HEK293T (cell line): ENCODE data around the gene ERO1B.
A peak's percentile ranks its signal among the peaks of the same experiment; 100 is the strongest.
"Not testable (repeated sequence)": the region's sequence is repeated elsewhere in the genome, so short reads cannot be mapped to it uniquely, and the experiment has no call there.

Experiments
- CTCF ChIA-PET: fragments of 350-600 bp; formaldehyde crosslinking; extraction: SDS; loops from one replicate; lab custom pipeline; 2021; ENCODE audit warnings: antibody characterized with exemption, inconsistent platforms; lab: Yijun Ruan, JAX
- POLR2A ChIA-PET: fragments of 350-600 bp; formaldehyde crosslinking; extraction: SDS; loops from one replicate; lab custom pipeline; 2020; ENCODE audit warnings: antibody characterized with exemption, inconsistent platforms; lab: Yijun Ruan, JAX
- DNase-seq: peaks from one replicate; pipeline ENCODE4 v3.0.0; 2012; ENCODE audit warnings: mixed read lengths; ENCODE audit errors: extremely low spot score
- ARNT ChIP-seq: fragments of 450-650 bp; IDR thresholded peaks from 2 replicates; pipeline ENCODE4 v1.6.1; 2017; ENCODE audit warnings: mild to moderate bottlenecking
- BHLHE40 ChIP-seq: fragments of 450-650 bp; IDR thresholded peaks from 2 replicates; pipeline ENCODE4 v1.6.1; 2016; ENCODE audit warnings: mild to moderate bottlenecking, moderate library complexity, borderline replicate concordance
- CTBP1 ChIP-seq: fragments of 450-650 bp; IDR thresholded peaks from 2 replicates; pipeline ENCODE4 v1.6.1; 2016; ENCODE audit warnings: borderline replicate concordance
- ELF4 ChIP-seq: fragments of 450-650 bp; IDR thresholded peaks from 2 replicates; pipeline ENCODE4 v1.6.1; 2017; ENCODE audit warnings: antibody characterized with exemption
- FOXA1 ChIP-seq: fragments of 450-650 bp; IDR thresholded peaks from 2 replicates; pipeline ENCODE4 v1.6.1; 2016; ENCODE audit warnings: mild to moderate bottlenecking
- FOXK2 ChIP-seq: fragments of 450-650 bp; IDR thresholded peaks from 2 replicates; pipeline ENCODE4 v1.6.1; 2016; ENCODE audit warnings: mild to moderate bottlenecking
- FOXM1 ChIP-seq: fragments of 450-650 bp; IDR thresholded peaks from 2 replicates; pipeline ENCODE4 v1.6.1; 2017; ENCODE audit warnings: mild to moderate bottlenecking, borderline replicate concordance
- HDGF ChIP-seq: fragments of 450-650 bp; IDR thresholded peaks from 2 replicates; pipeline ENCODE4 v1.6.1; 2017; ENCODE audit warnings: antibody characterized with exemption, borderline replicate concordance
- L3MBTL2 ChIP-seq: fragments of 450-650 bp; conservative IDR thresholded peaks from 2 replicates; pipeline ENCODE4 v1.6.1; 2016; ENCODE audit warnings: mild to moderate bottlenecking
- LEF1 ChIP-seq: fragments of 450-650 bp; IDR thresholded peaks from 2 replicates; pipeline ENCODE4 v1.6.1; 2017; ENCODE audit warnings: mild to moderate bottlenecking, borderline replicate concordance
- NFRKB ChIP-seq: fragments of 450-650 bp; IDR thresholded peaks from 2 replicates; pipeline ENCODE4 v1.6.1; 2016; ENCODE audit warnings: mild to moderate bottlenecking, moderate library complexity
- PKNOX1 ChIP-seq: fragments of 450-650 bp; IDR thresholded peaks from 2 replicates; pipeline ENCODE4 v1.6.1; 2016
- SP1 ChIP-seq: fragments of 450-650 bp; IDR thresholded peaks from 2 replicates; pipeline ENCODE4 v1.6.1; 2017
- SUZ12 ChIP-seq: fragments of 450-650 bp; IDR thresholded peaks from 2 replicates; pipeline ENCODE4 v1.6.1; 2016; ENCODE audit warnings: mild to moderate bottlenecking
- TARDBP ChIP-seq: fragments of 450-650 bp; IDR thresholded peaks from 2 replicates; pipeline ENCODE4 v1.6.1; 2016
- ZNF384 ChIP-seq: fragments of 450-650 bp; IDR thresholded peaks from 2 replicates; pipeline ENCODE4 v1.6.1; 2016

Gene ERO1B

GRCh38 chr1:236281654-236282424 is at the start of gene ERO1B:
ERO1B (minus strand) TSS chr1:236281958; CDS start chr1:236281783, 175 bp downstream.
- peak; percentile 99 for DNase-seq
- POLR2A ChIA-PET: interaction anchor here (0.9 to 2.0 kb wide), 9 partner anchors 12 to 144 kb away, joined by 3 to 8 read pairs (median 4); partner anchors contain the start of gene EDARADD
- CTCF ChIA-PET: interaction anchor here (0.5 kb wide), 1 partner anchor 8 kb away, joined by 8 read pairs; no protein-coding TSS in a partner anchor
- peak; percentile 51; the same call in 1 of the 2 replicates for TF ChIP-seq ELF4
- no peak for TF ChIP-seq ARNT
- TF ChIP-seq BHLHE40: no peak
- no peak for TF ChIP-seq L3MBTL2
- peak; percentile 22; the same call in 1 of the 2 replicates for TF ChIP-seq HDGF
- TF ChIP-seq PKNOX1: no peak
- TF ChIP-seq NFRKB: no peak

- POLR2A ChIA-PET, CTCF ChIA-PET, DNase-seq: not testable (repeated sequence)
These were observed 49.7 kb upstream of the ERO1B start for GRCh38 chr1:236331412-236331811.

GRCh38 chr1:236326432-236326831 is 44.7 kb upstream of the ERO1B start:
- CTCF ChIA-PET: no interaction called here
- no peak for DNase-seq
- POLR2A ChIA-PET: no interaction called here

GRCh38 chr1:236325567-236325966 is 43.8 kb upstream of the ERO1B start:
- no peak for TF ChIP-seq ARNT
- TF ChIP-seq PKNOX1: no peak
- no peak for TF ChIP-seq TARDBP
- TF ChIP-seq SP1: no peak
- TF ChIP-seq FOXK2: no peak
- TF ChIP-seq CTBP1: no peak
- POLR2A ChIA-PET: no interaction called here
- no peak for DNase-seq
- CTCF ChIA-PET: no interaction called here

More at GRCh38 chr1:236326432-236326831, 44.7 kb upstream of the ERO1B start:
- TF ChIP-seq L3MBTL2 (no peak), FOXK2 (no peak), SUZ12 (no peak), TARDBP (no peak), CTBP1 (no peak), ZNF384 (no peak), PKNOX1 (no peak), BHLHE40 (no peak), LEF1 (no peak), SP1 (no peak), ELF4 (no peak), ARNT (no peak), NFRKB (no peak), FOXA1 (no peak), HDGF (no peak), FOXM1 (no peak)

GRCh38 chr1:236323819-236324411 is 42.2 kb upstream of the ERO1B start:
- no peak for DNase-seq
- POLR2A ChIA-PET: no interaction called here
- CTCF ChIA-PET: interaction anchor here (0.6 to 0.7 kb wide), 2 partner anchors 40 to 72 kb away, joined by 4 read pairs; no protein-coding TSS in a partner anchor
- TF ChIP-seq PKNOX1 (no peak), SUZ12 (no peak), TARDBP (no peak), FOXK2 (no peak), NFRKB (no peak), ELF4 (no peak), SP1 (no peak), FOXM1 (no peak), CTBP1 (no peak)
